ENCODE data around the gene CTNNA3. TPM values are rescaled to one million over a fixed set of nuclear protein-coding genes. Genes with fewer than 3 reads are reported as not detected.

The CTNNA3 gene
- total RNA-seq, 1 donor from 2014 or later = under 0.01 TPM

- intact Hi-C loops (cut with DNase I) = no loop called here
Measured at GRCh38 chr10:67114945-67115344, 581.0 kb downstream of the CTNNA3 start.

GRCh38 chr10:67112765-67113164 lies 583.2 kb downstream of the CTNNA3 start:
- Histone ChIP-seq H3K9me3 (no peaks in the 10 kb centered on the region), H3K4me3 (no peak overlapping the region), H3K4me1 (peaks cover 0 to 2% of the 10 kb centered on the region in 2 donors), H3K27ac (no peak overlapping the region), H3K27me3 (no peaks in the 10 kb centered on the region), H3K36me3 (no peaks in the 10 kb centered on the region)
- intact Hi-C loops (cut with DNase I) = no loop called here
- no peak for TF ChIP-seq CTCF (IDR thresholded peaks at IDR 0.05)
- no peak for DNase-seq (ENCODE audit: low spot score in 2 of 2)

More at GRCh38 chr10:67114945-67115344, 581.0 kb downstream of the CTNNA3 start:
- H3K27ac ChIP-seq = no peak overlapping the region
- TF ChIP-seq CTCF (IDR thresholded peaks at IDR 0.05) = no peak
- H3K36me3 ChIP-seq = no peaks in the 10 kb centered on the region
- no peaks in the 10 kb centered on the region for H3K9me3 ChIP-seq
- H3K27me3 ChIP-seq = no peaks in the 10 kb centered on the region
- H3K4me1 ChIP-seq = peaks cover 0 to 2% of the 10 kb centered on the region in 2 donors
- DNase-seq (ENCODE audit: low spot score in 2 of 2) = no peak
- H3K4me3 ChIP-seq = no peak overlapping the region

- H3K27ac ChIP-seq = no peak overlapping the region
Measured at GRCh38 chr10:67110286-67110685, 585.7 kb downstream of the CTNNA3 start.

GRCh38 chr10:67107670-67108069 lies 588.3 kb downstream of the CTNNA3 start:
- no peaks in the 10 kb centered on the region for H3K9me3 ChIP-seq
- no peak overlapping the region for H3K4me3 ChIP-seq
- no peaks in the 10 kb centered on the region for H3K36me3 ChIP-seq
- no peak overlapping the region for H3K27ac ChIP-seq
- no peak for TF ChIP-seq CTCF (IDR thresholded peaks at IDR 0.05)
- H3K4me1 ChIP-seq = no peaks in the 10 kb centered on the region
- H3K27me3 ChIP-seq = no peaks in the 10 kb centered on the region
- no peak for DNase-seq (ENCODE audit: low spot score in 2 of 2)
- intact Hi-C loops (cut with DNase I) = no loop called here

More at GRCh38 chr10:67110286-67110685, 585.7 kb downstream of the CTNNA3 start:
- Histone ChIP-seq H3K36me3 (no peaks in the 10 kb centered on the region), H3K4me1 (no peaks in the 10 kb centered on the region), H3K27me3 (no peaks in the 10 kb centered on the region), H3K4me3 (no peak overlapping the region), H3K9me3 (no peaks in the 10 kb centered on the region)
- TF ChIP-seq CTCF (IDR thresholded peaks at IDR 0.05) = no peak
- intact Hi-C loops (cut with DNase I) = no loop called here
- DNase-seq (ENCODE audit: low spot score in 2 of 2) = no peak

- Histone ChIP-seq H3K27ac (no peak overlapping the region), H3K36me3 (no peaks in the 10 kb centered on the region), H3K4me1 (no peaks in the 10 kb centered on the region), H3K9me3 (no peaks in the 10 kb centered on the region), H3K4me3 (no peak overlapping the region), H3K27me3 (no peaks in the 10 kb centered on the region)
- intact Hi-C loops (cut with DNase I) = no loop called here
- TF ChIP-seq CTCF (IDR thresholded peaks at IDR 0.05) = no peak
- no peak for DNase-seq (ENCODE audit: low spot score in 2 of 2)
Measured at GRCh38 chr10:67100951-67101350, 595.0 kb downstream of the CTNNA3 start.

GRCh38 chr10:67098461-67098860 lies 597.5 kb downstream of the CTNNA3 start:
- no peaks in the 10 kb centered on the region for H3K4me1 ChIP-seq
- H3K36me3 ChIP-seq = no peaks in the 10 kb centered on the region
- DNase-seq (ENCODE audit: low spot score in 2 of 2) = no peak
- no peak for TF ChIP-seq CTCF (IDR thresholded peaks at IDR 0.05)
- H3K9me3 ChIP-seq = no peaks in the 10 kb centered on the region
- intact Hi-C loops (cut with DNase I) = no loop called here
- no peak overlapping the region for H3K27ac ChIP-seq
- no peaks in the 10 kb centered on the region for H3K27me3 ChIP-seq
- H3K4me3 ChIP-seq = no peak overlapping the region

All from ascending aorta (tissue), 2 donors.